OCI-LY1 (cell line): Measurements from ENCODE around the gene PPP1R1B.

Experiments
- CTCF ChIP-seq: fragments of 200-600 bp; sonication (generic), shearing (Covaris generic); IDR thresholded peaks from 2 replicates; pipeline ENCODE4 v1.5.1; 2017; ENCODE audit warnings: mild to moderate bottlenecking, antibody characterized with exemption, low read length, moderate library complexity, mixed read lengths
- EZH2 ChIP-seq: fragments of 200-600 bp; sonication (generic), shearing (Covaris generic); IDR thresholded peaks from 2 replicates; pipeline ENCODE4 v1.8.0; 2017; ENCODE audit warnings: borderline replicate concordance, mixed run types, mild to moderate bottlenecking, antibody characterized with exemption, low read length, moderate library complexity, mixed read lengths

GRCh38 chr17:39641097-39641496 lies 14.3 kb downstream of the PPP1R1B start:
- TF ChIP-seq CTCF (no peak), EZH2 (no peak)
